ENCODE measurements around the gene HSF2BP.
"Not testable (repeated sequence)": the region's sequence is repeated elsewhere in the genome, so short reads cannot be mapped to it uniquely, and the experiment has no call there.

HSF2BP gene

DNA sequence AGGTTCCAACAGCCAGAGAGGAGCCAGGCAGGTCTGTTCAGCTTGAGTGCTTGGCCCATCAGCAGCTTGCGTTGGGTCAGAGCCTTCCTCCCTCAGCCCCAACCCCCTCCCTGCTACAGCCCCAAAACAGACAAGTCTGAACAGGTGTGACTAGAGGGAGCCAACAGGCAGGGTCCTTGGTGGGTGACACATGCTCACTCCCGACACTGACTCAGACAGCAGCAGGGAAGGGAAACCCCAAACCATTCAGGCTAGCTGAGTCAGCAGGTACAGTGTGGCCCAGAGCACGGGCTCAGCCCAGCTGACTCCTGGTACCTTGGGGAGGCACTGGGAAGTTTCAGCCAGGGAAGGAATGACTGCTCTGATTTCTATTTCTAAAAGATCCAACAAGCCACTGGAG lies 148.6 kb downstream of the HSF2BP start:
- not testable (repeated sequence) for H3K36me3 ChIP-seq (ENCODE audit: insufficient read depth, low read length); H3K9me3 ChIP-seq (ENCODE audit: insufficient read depth, low read depth, low read length); H3K27me3 ChIP-seq (ENCODE audit: insufficient read depth, low read length); H3K9ac ChIP-seq (ENCODE audit: low read depth, low read length); H3K4me1 ChIP-seq (ENCODE audit: insufficient read depth, low read length); H3K27ac ChIP-seq (ENCODE audit: low read depth, low read length); H3K4me3 ChIP-seq (ENCODE audit: low read length)
- WGBS: no CpG with 5 or more reads among the region's 3 CpGs

DNA sequence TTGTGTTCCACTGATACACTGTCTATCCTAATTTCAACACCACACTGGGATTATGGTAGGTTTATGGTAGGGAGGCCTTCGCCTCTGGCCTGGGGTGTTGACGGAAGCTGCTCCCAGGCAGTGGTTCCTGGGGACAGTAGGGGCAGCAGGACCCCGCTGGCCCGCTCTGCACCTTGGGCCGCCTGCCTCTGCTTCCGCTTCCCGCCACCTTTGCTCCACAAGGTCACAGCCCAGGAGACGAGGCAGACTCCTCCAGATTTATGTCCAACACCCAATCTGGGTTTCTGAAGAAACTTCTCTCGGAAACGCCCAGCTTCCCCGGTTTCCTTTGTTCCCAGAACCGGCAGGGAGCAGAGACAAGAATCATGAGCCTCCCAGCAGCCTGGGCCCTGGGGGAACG lies 155.4 kb downstream of the HSF2BP start:
- H3K9me3 ChIP-seq (ENCODE audit: insufficient read depth, low read depth, low read length); H3K27ac ChIP-seq (ENCODE audit: low read depth, low read length); H3K4me1 ChIP-seq (ENCODE audit: insufficient read depth, low read length); H3K9ac ChIP-seq (ENCODE audit: low read depth, low read length); H3K4me3 ChIP-seq (ENCODE audit: low read length); H3K27me3 ChIP-seq (ENCODE audit: insufficient read depth, low read length); H3K36me3 ChIP-seq (ENCODE audit: insufficient read depth, low read length): not testable (repeated sequence)
- whole genome bisulfite sequencing: no CpG with 5 or more reads among the region's 13 CpGs

DNA sequence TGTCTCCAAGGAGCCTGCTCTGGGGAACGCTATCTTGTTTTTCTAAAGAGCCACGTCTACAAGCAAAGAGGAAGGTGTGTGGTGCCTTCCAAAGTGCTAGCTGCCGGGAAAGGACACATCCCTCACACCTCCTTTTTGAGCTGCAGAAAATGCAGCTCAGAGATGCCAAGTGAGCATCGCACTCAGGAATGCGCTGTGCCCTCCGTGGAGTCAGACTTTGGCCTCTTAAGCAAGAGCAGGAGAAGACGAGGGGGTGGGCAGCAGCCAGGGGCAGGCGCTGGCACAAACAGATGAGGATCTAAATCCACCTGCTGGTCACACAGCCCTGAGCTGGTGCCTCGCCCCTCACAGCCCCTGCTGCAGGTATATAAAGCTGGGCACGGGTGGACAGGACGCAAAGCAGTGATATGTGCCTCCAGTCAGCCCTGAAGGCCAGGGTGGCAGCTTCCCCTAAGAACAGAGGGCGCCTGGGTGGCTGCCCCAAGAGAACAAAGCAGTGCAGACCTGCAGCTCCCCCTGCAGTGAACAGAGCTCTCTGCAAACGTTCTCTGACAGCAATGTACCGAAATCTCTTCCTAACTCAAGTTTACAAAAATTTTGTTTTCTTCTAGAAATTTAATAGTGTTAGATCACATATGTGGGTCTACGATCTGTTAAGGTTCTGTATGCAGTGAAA lies 156.1 kb downstream of the HSF2BP start:
- not testable (repeated sequence) for H3K9me3 ChIP-seq (ENCODE audit: insufficient read depth, low read depth, low read length); H3K4me3 ChIP-seq (ENCODE audit: low read length); H3K4me1 ChIP-seq (ENCODE audit: insufficient read depth, low read length); H3K9ac ChIP-seq (ENCODE audit: low read depth, low read length); H3K36me3 ChIP-seq (ENCODE audit: insufficient read depth, low read length); H3K27me3 ChIP-seq (ENCODE audit: insufficient read depth, low read length); H3K27ac ChIP-seq (ENCODE audit: low read depth, low read length)
- no CpG with 5 or more reads among the region's 15 CpGs for WGBS

DNA sequence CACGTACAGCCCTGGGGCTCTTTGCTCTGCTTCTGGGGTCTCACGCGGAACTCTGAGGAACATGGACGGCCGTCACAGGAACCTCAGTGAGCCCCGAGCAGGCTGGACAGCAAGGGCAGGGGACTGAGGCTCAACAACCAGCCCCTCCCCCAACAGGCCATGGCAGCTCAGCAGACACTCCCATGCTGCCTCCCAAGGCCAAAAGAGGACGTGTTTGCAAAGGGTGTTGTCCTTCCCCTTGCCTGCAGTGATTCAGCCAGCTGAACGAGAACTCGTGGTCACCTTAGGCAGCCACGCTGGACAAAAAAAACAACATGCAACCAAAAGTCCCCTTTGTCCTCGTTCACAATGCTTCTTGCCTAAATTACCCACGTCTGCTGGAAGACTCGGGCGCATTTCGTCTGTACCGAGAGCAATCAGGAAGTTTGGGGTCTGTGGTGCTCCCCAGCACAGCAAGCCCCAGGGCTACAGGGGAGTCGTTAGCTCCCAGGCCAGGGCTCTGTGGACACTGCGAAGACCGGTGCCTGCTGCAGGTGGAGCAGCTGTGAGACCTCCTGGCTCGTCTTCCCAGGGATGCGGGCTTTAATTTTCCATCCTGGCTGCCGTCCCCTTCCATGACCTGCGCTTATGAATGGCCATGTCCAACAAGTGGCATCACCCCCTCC lies 156.7 kb downstream of the HSF2BP start:
- not testable (repeated sequence) for H3K36me3 ChIP-seq (ENCODE audit: insufficient read depth, low read length); H3K4me3 ChIP-seq (ENCODE audit: low read length)
- whole genome bisulfite sequencing: no CpG with 5 or more reads among the region's 23 CpGs

DNA sequence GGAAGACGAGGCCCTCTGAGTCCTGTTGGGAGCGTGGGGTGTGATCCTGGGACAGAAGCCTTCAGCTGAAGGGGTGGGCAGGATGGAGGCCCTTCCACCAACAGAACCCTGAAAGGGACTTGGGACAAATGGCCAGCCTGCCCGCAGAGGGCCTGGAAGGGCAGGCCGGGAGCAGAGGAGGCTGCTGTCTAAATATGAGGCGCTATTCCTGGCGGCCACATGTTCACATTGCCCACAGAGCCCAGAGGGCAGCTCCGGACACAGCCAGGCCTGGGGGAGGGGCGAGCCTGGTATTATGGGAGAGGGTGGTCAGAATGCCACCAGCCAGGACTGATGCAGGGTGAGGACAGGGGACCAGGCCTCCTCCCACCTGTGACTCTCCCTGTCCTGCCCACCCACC lies 160.4 kb downstream of the HSF2BP start:
- not testable (repeated sequence) for H3K9me3 ChIP-seq (ENCODE audit: insufficient read depth, low read depth, low read length); H3K27me3 ChIP-seq (ENCODE audit: insufficient read depth, low read length); H3K4me3 ChIP-seq (ENCODE audit: low read length); H3K27ac ChIP-seq (ENCODE audit: low read depth, low read length); H3K36me3 ChIP-seq (ENCODE audit: insufficient read depth, low read length); H3K4me1 ChIP-seq (ENCODE audit: insufficient read depth, low read length); H3K9ac ChIP-seq (ENCODE audit: low read depth, low read length)
- no CpG with 5 or more reads among the region's 8 CpGs for WGBS

More for the DNA sequence above, 156.7 kb downstream of the HSF2BP start:
- H3K27me3 ChIP-seq (ENCODE audit: insufficient read depth, low read length); H3K4me1 ChIP-seq (ENCODE audit: insufficient read depth, low read length); H3K9me3 ChIP-seq (ENCODE audit: insufficient read depth, low read depth, low read length); H3K27ac ChIP-seq (ENCODE audit: low read depth, low read length); H3K9ac ChIP-seq (ENCODE audit: low read depth, low read length): not testable (repeated sequence)

DNA sequence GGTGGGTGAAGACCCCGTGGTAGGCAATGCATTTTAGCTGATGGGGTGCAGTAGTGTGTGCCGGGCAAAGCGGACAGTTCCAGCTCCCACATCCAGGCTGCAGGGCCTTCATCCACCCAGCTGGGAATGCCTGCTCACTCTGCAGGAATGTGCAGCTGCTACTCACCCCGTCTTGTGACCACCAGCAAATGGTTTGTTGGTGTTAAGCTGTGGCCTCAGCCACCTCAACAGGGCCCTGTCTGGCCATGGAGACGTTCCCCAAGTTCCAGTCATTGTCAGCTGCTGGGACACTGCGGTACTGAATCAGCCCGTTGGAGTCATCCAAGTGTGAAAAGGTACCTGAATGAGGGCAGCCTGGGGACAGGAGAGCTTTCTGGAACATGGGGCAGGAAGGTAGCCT lies 161.2 kb downstream of the HSF2BP start:
- H3K9me3 ChIP-seq (ENCODE audit: insufficient read depth, low read depth, low read length); H3K27ac ChIP-seq (ENCODE audit: low read depth, low read length); H3K36me3 ChIP-seq (ENCODE audit: insufficient read depth, low read length); H3K27me3 ChIP-seq (ENCODE audit: insufficient read depth, low read length); H3K9ac ChIP-seq (ENCODE audit: low read depth, low read length); H3K4me1 ChIP-seq (ENCODE audit: insufficient read depth, low read length); H3K4me3 ChIP-seq (ENCODE audit: low read length): not testable (repeated sequence)
- no CpG with 5 or more reads among the region's 7 CpGs for WGBS

DNA sequence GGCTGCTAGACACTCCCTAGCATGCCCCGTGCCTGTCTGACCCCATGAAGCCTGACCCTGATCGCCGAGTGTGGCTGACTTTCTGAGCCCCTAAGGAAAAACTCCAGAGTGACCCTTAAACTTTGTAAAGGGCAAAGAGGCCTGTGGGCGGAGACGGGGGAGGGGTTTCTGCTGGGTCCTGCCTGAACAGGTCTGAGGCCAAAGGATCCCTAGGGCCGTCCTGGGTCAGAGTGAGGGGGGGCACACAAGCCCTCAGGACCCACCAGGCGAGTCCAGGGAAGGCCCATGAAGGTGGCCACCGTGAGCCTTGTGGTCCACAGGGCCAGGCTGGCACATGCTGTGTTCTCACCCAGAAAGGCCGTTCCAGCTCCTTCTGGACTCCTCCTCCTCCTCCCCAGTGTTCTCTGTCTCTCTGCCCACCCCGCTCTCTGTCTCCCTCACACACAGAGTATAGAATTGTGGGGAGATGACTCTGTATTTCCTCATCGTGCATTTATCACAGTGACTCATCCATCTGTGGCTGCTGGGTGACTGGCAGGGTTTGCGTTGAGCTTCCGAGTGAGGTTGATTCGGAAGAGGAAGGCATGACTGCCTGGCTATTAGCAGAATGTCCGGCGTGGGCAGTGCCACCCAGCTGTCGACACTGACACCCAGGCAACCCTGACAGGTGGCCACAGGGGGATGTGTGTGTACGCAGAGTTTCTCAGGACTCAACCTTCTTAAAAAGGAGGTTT lies 164.8 kb downstream of the HSF2BP start:
- H3K27ac ChIP-seq (ENCODE audit: low read depth, low read length); H3K4me3 ChIP-seq (ENCODE audit: low read length); H3K9me3 ChIP-seq (ENCODE audit: insufficient read depth, low read depth, low read length); H3K4me1 ChIP-seq (ENCODE audit: insufficient read depth, low read length); H3K36me3 ChIP-seq (ENCODE audit: insufficient read depth, low read length); H3K9ac ChIP-seq (ENCODE audit: low read depth, low read length); H3K27me3 ChIP-seq (ENCODE audit: insufficient read depth, low read length): not testable (repeated sequence)
- WGBS: 93% methylated on average over 4 of the region's 18 CpGs

DNA sequence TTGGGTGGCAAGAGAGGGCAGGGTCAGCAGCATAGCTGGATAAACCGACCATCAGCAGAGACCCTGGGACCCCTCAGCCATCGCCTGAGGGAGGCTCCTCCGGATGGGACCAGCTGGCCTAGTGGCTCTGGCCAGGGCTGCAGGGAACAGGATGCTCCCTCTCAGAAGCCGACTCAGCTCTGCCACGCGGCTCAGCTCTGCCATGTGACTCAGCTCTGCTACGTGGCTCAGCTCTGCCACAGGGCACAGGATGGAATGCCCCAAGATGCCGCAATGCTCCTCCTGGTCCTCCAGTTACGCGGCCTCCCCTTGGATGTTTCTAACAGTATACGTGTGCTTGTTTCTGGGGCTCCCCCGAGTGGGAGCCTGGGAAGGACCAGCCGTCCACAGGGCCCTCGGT lies 165.8 kb downstream of the HSF2BP start:
- H3K9ac ChIP-seq (ENCODE audit: low read depth, low read length); H3K4me3 ChIP-seq (ENCODE audit: low read length); H3K4me1 ChIP-seq (ENCODE audit: insufficient read depth, low read length); H3K27me3 ChIP-seq (ENCODE audit: insufficient read depth, low read length); H3K36me3 ChIP-seq (ENCODE audit: insufficient read depth, low read length); H3K9me3 ChIP-seq (ENCODE audit: insufficient read depth, low read depth, low read length); H3K27ac ChIP-seq (ENCODE audit: low read depth, low read length): not testable (repeated sequence)
- 97% methylated on average over 4 of the region's 14 CpGs for WGBS

DNA sequence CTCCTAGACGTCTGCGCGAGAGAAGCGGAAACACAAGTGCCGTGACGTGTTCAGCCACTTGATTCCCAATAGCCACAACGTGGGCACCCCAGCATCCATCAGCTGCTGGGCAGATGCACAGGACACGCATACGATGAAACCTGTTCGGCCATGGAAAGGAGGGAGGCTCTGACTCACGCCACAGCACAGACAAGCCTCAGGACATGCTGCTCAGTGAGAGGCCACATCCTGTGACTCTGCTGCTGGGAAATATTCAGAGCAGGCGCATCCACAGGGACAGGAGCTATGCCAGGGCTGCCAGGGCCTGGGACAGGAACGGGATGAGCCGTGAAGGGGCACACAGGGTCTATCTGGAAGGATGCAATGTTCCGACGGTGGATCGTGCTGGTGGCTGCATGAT lies 171.1 kb downstream of the HSF2BP start:
- H3K27me3 ChIP-seq (ENCODE audit: insufficient read depth, low read length); H3K27ac ChIP-seq (ENCODE audit: low read depth, low read length); H3K9ac ChIP-seq (ENCODE audit: low read depth, low read length); H3K9me3 ChIP-seq (ENCODE audit: insufficient read depth, low read depth, low read length); H3K4me3 ChIP-seq (ENCODE audit: low read length); H3K36me3 ChIP-seq (ENCODE audit: insufficient read depth, low read length); H3K4me1 ChIP-seq (ENCODE audit: insufficient read depth, low read length): not testable (repeated sequence)
- no CpG with 5 or more reads among the region's 17 CpGs for WGBS

DNA sequence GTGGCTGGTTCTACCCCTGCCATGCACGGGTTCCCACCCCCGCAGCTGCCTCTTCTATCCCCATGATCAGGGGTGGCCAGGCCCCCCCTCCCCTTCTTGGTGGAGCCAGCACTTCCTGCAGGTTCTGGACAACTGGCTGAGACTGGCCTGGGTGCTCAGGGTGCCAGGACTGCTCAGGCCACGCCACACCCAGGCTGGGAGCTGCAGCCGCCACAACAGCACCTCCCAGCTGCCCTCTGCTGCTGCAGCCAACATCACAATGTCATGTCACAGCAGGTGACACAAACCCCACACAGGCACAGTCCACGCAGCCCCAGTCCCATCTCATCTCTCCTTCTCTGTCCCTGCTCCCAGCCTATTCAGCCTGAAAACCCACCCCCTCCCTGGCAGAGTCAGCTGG lies 173.2 kb downstream of the HSF2BP start:
- H3K4me3 ChIP-seq (ENCODE audit: low read length); H3K9me3 ChIP-seq (ENCODE audit: insufficient read depth, low read depth, low read length); H3K9ac ChIP-seq (ENCODE audit: low read depth, low read length); H3K27ac ChIP-seq (ENCODE audit: low read depth, low read length); H3K27me3 ChIP-seq (ENCODE audit: insufficient read depth, low read length); H3K36me3 ChIP-seq (ENCODE audit: insufficient read depth, low read length); H3K4me1 ChIP-seq (ENCODE audit: insufficient read depth, low read length): not testable (repeated sequence)
- no CpG with 5 or more reads among the region's 5 CpGs for WGBS

DNA sequence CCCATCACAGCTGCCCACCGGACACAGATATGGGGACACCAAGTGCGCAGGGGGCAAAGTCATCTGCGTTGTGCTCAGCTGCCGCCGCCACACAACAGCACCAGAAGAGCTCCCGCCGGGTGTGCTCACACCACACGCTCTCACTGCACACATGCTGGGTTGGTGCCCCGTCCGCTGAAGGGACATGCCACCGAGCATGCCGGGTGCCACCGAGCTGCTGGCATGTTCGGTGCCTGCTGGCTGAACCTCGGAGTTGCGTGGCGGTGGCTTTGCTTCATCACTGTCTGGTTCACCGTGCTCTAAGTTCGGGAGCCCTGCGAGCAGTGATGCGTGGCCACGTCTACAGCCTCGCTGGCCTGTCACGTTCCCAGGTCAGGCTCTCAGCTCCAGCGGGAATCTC lies 174.3 kb downstream of the HSF2BP start:
- H3K27ac ChIP-seq (ENCODE audit: low read depth, low read length); H3K36me3 ChIP-seq (ENCODE audit: insufficient read depth, low read length); H3K9me3 ChIP-seq (ENCODE audit: insufficient read depth, low read depth, low read length); H3K4me1 ChIP-seq (ENCODE audit: insufficient read depth, low read length); H3K9ac ChIP-seq (ENCODE audit: low read depth, low read length); H3K27me3 ChIP-seq (ENCODE audit: insufficient read depth, low read length); H3K4me3 ChIP-seq (ENCODE audit: low read length): not testable (repeated sequence)
- no CpG with 5 or more reads among the region's 25 CpGs for WGBS

All from HUES64 (cell line).